Thyroid gland (tissue), 4 donors: Measurements from ENCODE around the gene PNMA8C.

Experiments used
- CTCF ChIP-seq, 6 experiments: fragments of 200-600 bp in 3 of 6; fragments of 450-650 bp in 3 of 6; sonication (generic) in 3 of 6; IDR thresholded peaks; one replicate each; pipeline ENCODE4 v1.5.1; 2016 to 2019; ENCODE audit warnings: antibody characterized with exemption in 6 of 6, mild to moderate bottlenecking in 2 of 6, inconsistent platforms in 1 of 6, moderate library complexity in 1 of 6
- POLR2A ChIP-seq, 2 donors: fragments of 450-650 bp; IDR thresholded peaks; one replicate each; pipeline ENCODE4 v1.6.1; 2017; ENCODE audit warnings: antibody characterized with exemption in 2 of 2, mild to moderate bottlenecking in 2 of 2, moderate library complexity in 1 of 2

GRCh38 chr19:46447824-46448223 lies 19.1 kb upstream of the PNMA8C start:
- TF ChIP-seq POLR2A (IDR thresholded peaks at IDR 0.05) (no peak), CTCF (IDR thresholded peaks at IDR 0.05) (no peak)
